Stimulated activated CD4-positive, alpha-beta T cell treated with anti-CD3 and anti-CD28 coated beads, Interleukin-15, amount 100 ng/mL, for 48 hours (primary cell): ENCODE results near the gene CYP4A22.
A peak's percentile ranks its signal among the peaks of the same experiment; 100 is the strongest.
"Not testable (repeated sequence)": the region's sequence is repeated elsewhere in the genome, so short reads cannot be mapped to it uniquely, and the experiment has no call there.

ENCODE experiments used
- DNase-seq, 2 donors: peaks; one replicate each; pipeline ENCODE4 v3.0.0-alpha.2; 2020; ENCODE audit warnings: low read depth in 2 of 2

The CYP4A22 gene

GRCh38 chr1:47156457-47156856 lies 19.2 kb downstream of the CYP4A22 start:
- not testable (repeated sequence) for DNase-seq

DNA sequence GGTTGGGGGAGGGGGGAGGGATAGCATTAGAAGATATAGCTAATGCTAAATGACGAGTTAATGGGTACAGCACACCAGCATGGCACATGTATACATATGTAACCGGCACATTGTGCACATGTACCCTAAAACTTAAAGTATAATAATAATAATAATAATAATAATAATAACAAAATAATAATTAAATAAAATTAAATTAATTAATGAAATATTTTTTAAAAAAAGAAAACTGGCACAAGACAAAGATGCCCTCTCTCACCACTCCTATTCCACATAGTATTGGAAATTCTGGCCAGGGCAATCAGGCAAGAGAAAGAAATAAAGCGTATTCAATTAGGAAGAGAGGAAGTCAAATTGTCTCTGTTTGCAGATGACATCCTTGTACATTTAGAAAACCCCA lies 20.7 kb downstream of the CYP4A22 start:
- not testable (repeated sequence) for DNase-seq

GRCh38 chr1:47160716-47161115 lies 23.5 kb downstream of the CYP4A22 start:
- no peak for DNase-seq

DNA sequence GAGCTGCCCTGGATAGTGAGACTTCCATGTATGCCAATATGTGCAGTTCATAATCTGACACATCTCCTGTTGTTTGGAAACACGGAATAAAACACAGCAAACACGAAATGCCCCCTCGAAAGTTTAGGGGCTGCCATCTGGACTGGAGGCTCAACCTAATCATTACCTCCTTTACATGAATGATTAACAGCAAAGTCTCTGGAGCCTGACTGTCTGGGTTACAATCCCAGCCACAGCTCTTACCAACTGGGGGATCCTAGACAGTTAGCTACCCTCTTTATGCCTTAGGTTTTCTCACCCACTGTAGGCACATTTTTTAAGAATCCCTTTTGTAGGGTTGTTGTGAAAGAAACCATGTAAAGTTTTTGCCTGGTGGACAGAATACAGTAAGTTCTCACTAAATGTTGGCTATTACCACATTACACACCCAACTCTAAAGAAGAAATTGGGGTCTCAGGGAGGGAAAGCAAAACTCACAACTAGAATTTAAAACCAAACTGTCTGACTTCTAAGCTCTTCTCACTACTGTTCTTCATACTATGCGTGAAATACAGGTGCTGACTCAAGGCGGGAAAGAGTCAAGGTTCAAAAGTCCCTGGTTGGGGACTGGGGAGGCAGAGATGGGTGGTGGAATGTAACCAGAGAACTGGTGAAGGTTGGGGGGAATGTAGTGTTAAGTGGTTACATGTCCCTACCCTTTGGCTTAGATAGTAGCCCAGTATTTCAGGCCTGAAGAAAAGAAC lies 24.2 kb downstream of the CYP4A22 start:
- DNase-seq = no peak

DNA sequence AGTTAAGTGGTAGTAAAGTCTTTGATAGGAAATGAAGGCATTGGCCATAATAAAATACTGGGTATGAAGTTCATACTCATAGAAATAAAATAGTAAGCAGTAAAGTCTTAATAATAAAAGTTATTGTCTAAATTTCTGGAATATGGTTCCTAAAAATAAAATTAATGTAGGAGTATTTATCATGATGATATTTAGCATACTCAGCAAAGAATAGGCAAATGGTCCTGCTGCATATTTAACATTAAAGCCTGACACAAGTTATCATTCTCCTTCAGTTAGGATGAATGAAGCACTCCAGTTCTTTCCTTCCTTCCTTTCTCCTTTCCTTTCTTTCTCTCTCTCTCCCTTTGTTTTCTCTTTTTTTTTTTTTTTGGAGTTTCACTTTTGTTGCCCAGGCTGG lies 27.3 kb downstream of the CYP4A22 start:
- DNase-seq = no peak

GRCh38 chr1:47172782-47173181 lies 35.5 kb downstream of the CYP4A22 start:
- no peak for DNase-seq

DNA sequence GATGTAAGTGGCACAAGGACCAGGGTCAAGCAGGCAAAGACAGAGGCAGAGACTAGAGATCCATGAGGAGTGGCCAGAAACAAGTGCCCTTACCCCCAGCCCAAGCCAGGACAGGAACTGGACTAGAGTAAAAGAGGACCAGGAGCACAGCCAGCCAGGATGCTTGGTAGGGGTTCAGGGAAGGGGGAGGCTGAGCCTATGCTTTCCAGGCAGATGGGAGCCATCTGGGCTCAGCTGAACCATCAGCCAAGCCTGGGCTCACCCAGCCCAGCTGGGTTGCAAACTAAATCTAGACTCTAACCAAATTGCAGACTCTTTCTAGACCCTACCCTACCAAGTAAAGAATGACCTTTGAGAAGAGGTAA lies 37.4 kb downstream of the CYP4A22 start:
- no peak for DNase-seq

- DNase-seq = peak in 1 of 2 donors; percentile 31
These were observed 38.1 kb downstream of the CYP4A22 start for GRCh38 chr1:47175227-47175934.

GRCh38 chr1:47178020-47178419 lies 40.8 kb downstream of the CYP4A22 start:
- DNase-seq = no peak

DNA sequence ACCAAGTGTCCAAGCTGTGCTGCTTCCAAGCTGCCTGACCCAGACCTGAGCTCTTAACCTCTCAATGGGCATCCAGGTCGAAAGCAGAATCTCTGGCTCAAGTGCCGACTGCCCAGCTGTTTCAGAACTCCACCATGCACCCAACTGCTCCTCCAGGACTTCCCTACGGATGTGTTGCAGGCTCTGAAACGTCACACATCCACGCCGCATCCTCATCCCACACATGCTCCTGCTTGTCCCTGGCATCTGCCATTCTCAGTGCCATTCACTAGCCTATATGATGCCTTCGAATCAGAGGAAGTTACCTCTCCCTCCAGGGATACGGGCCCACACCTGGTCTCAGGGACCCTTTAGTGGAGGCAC lies 41.4 kb downstream of the CYP4A22 start:
- DNase-seq = no peak

DNA sequence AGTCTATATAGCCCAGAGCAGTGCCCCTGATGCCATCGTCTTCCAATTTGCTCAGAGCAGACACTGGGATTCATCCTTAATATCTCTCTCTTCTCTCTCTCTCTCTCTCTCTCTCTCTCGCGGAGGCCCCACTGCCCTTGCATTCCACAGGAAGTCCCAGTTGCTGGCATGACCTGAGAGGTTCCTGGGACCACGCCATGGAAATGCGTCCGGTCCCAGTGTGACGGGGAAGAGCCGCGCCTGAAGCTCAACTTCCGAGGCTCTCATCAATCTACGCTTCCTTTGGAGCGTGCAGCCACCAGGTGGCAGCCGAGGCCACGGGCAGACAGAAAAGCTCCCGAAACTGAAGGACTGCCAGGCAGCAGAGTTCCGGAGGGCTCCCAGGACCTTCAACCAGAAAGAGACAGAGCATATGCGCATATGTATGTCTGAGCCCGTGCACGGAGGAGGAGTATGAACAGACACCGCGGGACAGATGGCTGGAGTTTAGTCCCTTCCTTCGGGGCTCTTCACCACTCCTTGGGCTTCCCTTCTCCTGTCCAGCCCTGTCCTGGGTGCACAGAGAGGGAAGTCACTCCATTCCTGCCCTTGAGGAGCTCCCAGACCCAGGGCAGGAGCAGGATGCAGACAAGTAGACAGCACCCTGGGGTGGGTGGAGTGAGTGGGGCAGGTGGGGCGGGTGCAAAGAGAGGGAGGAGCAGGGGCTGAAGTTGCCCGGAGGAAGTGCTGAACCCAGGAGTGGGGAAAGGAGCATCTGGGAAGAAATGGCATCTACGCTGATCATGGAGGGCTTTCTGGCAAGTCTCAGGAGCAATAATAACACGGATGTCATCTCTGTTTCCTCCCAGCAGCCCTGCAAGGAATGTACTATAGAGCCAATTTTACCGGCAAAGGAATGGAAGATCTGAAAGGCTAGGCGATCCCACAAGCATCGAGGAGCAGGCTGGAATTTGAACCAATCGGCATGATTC lies 42.1 kb downstream of the CYP4A22 start:
- DNase-seq = peak; percentile 66 to 77

- no peak for DNase-seq
These were observed 42.8 kb downstream of the CYP4A22 start for GRCh38 chr1:47179988-47180563.

GRCh38 chr1:47180603-47181094 lies 43.4 kb downstream of the CYP4A22 start:
- DNase-seq = no peak

GRCh38 chr1:47181095-47181954 lies 44.1 kb downstream of the CYP4A22 start:
- no peak for DNase-seq

DNA sequence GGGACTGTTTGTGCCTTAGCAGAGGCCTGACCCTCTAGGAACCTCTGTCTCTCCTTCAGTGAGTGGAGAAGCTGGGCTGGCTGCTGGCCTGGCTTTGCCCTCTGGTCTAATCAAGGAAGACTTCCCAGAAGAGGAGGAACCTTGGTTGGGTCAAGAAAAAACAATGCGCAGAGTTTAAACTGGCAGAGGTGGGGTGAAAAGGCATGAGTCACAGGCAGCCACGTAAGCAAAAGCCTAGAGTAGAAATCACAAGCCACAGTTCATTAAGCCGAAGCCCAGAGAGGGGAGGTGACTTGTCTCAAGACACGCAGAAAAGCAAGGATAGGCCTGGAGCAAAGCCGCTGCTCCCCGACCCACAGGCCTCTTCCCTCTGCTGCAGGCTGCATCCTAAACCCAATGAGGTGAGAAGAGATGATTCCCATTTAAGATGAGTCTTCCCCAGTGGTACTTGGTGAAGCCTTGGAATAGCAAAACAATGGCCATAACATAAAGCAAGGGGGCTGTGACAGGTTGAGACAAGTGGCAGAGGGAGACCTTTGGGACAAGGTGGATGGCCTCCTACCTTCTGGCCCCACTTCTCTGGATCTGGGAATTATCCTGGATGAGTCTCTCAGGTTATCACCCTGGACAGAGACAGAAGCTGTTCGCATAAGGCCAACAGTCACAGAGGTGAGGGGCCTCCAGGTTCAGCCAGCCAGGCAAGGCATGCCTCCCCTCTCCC lies 44.9 kb downstream of the CYP4A22 start:
- DNase-seq = no peak

DNA sequence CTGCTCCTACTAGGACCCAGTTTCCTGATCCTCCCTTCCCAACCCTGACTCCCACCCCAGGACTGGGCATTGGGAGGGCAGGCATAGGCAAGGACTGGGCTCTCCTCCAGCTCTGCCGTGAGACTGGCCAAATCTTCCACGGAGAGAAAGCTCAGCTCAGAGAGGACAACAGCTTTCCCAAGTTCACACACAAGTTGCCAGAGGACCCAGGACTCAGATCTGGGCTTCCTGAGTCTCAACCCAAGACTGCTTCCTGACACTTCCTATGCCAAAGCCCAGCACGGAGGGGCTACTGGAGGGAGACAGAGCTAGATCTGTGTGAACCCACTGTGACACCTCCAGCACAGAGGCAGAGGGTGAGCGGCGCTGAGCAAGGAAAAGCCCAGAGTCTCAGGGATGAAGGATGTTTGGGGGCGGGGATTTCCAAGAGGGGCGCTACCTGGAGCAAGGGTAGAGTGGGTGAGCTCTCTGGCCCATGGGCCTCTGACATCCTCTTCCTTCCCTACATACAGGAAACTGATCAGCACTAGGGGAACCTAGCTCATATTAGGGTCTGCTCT lies 45.5 kb downstream of the CYP4A22 start:
- no peak for DNase-seq

DNA sequence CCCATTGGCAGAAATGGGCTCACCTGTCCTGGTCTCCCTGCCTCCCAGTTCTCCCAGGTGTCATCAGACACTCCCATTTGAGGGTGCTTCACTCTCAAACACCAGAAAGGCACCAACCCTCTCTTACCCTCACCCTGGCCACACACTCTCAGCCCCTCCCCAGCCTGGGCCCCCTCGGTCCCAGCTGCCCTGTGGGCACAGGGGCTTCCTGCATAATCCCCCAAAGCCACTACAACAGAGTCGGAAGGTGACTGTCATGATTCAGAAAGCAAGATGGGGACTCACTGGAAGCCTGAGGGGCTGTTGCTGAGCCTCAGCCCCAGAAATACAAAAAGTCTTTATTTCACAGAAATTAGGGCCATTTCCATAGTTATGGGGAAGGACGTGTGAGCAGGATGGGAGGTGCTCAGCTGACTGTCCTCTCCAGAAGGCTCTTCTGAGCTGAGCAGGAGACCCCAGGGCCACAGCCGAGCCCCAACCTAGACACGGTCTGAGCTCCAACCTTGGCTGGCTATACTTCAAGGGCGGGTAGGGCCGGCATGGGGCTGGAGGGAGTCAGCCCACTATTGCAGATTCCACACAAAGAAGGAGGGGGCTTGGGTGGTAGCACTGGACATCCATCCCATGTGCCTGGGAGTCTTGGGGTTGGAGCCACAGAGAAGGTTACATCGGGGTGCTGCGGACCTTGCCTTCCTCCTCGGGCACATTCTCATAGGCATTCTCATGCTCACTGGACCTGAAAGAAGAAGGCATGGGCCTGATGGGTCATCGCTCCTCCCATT lies 46.3 kb downstream of the CYP4A22 start:
- no peak for DNase-seq

DNA sequence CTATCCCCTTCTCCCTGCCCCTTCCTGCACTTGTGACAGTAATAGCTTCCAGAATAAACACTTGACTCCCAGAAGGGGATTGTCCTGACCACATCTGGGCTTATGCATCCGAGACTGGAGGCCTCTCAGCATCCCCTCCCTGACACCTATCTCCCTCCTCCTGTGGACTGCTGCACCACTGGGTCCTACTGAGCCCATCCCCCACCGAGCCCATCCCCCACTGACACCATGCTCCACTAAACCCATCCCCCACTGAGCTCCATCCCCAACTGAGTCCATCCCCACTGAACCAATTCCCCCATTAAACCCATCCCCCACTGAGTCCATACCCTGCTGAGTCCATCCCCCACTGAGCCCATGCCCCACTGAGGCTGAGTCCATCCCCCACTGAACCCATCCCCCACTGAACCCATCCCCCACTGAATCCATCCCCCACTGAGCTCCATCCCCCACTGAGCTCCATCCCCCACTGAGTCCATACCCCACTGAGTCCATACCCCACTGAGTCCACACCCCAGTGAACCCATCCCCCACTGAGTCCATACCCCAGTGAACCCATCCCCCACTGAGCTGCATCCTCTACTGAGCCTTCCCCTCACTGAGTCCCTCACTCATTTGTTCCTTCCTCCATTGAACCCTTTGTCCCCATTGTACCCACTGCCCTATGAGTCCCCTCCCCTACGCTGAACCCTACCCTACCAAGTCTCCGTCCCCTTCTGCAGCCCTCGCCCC lies 47.0 kb downstream of the CYP4A22 start:
- DNase-seq = no peak
